22Rv1 (cell line): Measurements from ENCODE around the gene DAB1.

Source experiments
- CTCF ChIP-seq: fragments of 450-650 bp; IDR thresholded peaks from 2 replicates; pipeline ENCODE4 v1.5.1; 2017; ENCODE audit warnings: mild to moderate bottlenecking
- ZFX ChIP-seq: fragments of 450-650 bp; IDR thresholded peaks from 2 replicates; pipeline ENCODE4 v1.6.1; 2017; ENCODE audit warnings: antibody characterized with exemption, borderline replicate concordance

DNA sequence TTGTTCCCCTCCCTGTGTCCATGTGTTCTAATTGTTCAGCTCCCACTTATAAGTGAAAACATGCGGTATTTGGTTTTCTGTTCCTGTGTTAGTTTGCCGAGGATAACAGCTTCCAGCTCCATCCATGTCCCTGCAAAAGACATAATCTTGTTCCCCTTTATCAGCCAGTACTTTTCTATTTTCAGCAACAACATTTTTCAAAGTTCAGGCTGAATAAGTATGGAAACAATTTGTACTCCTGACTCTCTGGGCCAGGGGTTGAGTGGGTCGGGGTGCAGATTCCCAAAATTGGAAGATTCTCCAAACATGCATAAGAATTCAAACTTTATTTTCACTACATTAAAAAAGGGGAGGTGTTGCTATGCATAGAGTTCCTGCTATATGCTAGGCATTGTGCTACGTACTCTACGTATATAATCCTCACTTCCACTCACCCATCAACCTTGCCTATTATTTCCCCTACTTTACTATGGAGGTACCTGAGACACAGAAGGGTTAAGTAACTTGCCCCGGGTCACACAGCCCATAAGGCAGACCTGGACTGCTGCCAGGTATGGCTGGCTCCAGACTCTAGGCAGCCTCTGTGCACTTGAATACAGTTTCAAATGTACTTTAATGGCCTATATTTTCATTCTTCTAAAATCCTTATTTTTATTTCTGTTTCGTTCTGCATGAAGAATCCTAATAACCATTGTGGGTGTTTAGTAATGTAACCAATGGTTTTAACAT, 341.0 kb downstream of the DAB1 start:
- TF ChIP-seq CTCF (no peak), ZFX (no peak)
